ENCODE results near the gene PTCH2. TPM values are rescaled to one million over a fixed set of nuclear protein-coding genes. Genes with fewer than 3 reads are reported as not detected.

PTCH2 gene
- total and polyA plus RNA-seq, 2 of the 13 experiments (the other 11 are each of a cell fraction or from before 2014, with no cell fraction given), result 0.60 to 1.5 TPM

GRCh38 chr1:44778705-44779576 lies 64.1 kb downstream of the PTCH2 start (continued):
- TF ChIP-seq, protein P1, sequence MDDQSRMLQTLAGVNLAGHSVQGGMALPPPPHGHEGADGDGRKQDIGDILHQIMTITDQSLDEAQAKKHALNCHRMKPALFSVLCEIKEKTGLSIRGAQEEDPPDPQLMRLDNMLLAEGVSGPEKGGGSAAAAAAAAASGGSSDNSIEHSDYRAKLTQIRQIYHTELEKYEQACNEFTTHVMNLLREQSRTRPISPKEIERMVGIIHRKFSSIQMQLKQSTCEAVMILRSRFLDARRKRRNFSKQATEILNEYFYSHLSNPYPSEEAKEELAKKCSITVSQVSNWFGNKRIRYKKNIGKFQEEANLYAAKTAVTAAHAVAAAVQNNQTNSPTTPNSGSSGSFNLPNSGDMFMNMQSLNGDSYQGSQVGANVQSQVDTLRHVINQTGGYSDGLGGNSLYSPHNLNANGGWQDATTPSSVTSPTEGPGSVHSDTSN (CRISPR knock-in tag; IDR thresholded peaks at IDR 0.05; ENCODE audit: borderline replicate concordance), result no peak
- TF ChIP-seq RBFOX2 (IDR thresholded peaks at IDR 0.05; ENCODE audit: low read depth, low read length) (peak; percentile 65), PAF1 (CRISPR knock-in tag; IDR thresholded peaks at IDR 0.05) (0 out of 2 replicates have a peak, but pooled peaks have one; percentile 68), PHB2 (IDR thresholded peaks at IDR 0.05; ENCODE audit: partially characterized antibody) (no peak), GZF1 (CRISPR knock-in tag; IDR thresholded peaks at IDR 0.05) (no peak), NFE2 (CRISPR knock-in tag; IDR thresholded peaks at IDR 0.05) (no peak), ZNF850 (CRISPR knock-in tag; conservative IDR thresholded peaks at IDR 0.05) (no peak), DZIP1 (CRISPR knock-in tag; IDR thresholded peaks at IDR 0.05) (no peak)

Measured in HepG2 (cell line).